Measurements from ENCODE around the gene APOL2.
"Not testable (repeated sequence)": the region's sequence is repeated elsewhere in the genome, so short reads cannot be mapped to it uniquely, and the experiment has no call there.

Gene APOL2

GRCh38 chr22:36239401-36240171, at the start of gene APOL2:
TSS of gene APOL2 (minus strand) at chr22:36239527. CDS start at chr22:36233162, 6,365 bp downstream.
- peak in 2 of 3 experiments; percentile 57 to 60 for DNase-seq (ENCODE audit: low read depth in 2 of 3, low spot score in 2 of 3)

- DNase-seq (ENCODE audit: low read depth in 2 of 3, low spot score in 2 of 3), result no peak
Measured at GRCh38 chr22:36288571-36289405, 49.5 kb upstream of the APOL2 start.

GRCh38 chr22:36287881-36288515, 48.7 kb upstream of the APOL2 start:
- DNase-seq (ENCODE audit: low read depth in 2 of 3, low spot score in 2 of 3), result no peak

- DNase-seq (ENCODE audit: low read depth in 2 of 3, low spot score in 2 of 3), result peak; percentile 35 to 68 (median 64)
Measured at GRCh38 chr22:36286096-36286957, 47.0 kb upstream of the APOL2 start.

GRCh38 chr22:36285545-36285944, 46.2 kb upstream of the APOL2 start:
- DNase-seq (ENCODE audit: low read depth in 2 of 3, low spot score in 2 of 3), result no peak

GRCh38 chr22:36285017-36285416, 45.7 kb upstream of the APOL2 start:
- no peak for DNase-seq (ENCODE audit: low read depth in 2 of 3, low spot score in 2 of 3)

GRCh38 chr22:36284171-36284571, 44.8 kb upstream of the APOL2 start:
- no peak for DNase-seq (ENCODE audit: low read depth in 2 of 3, low spot score in 2 of 3)

GRCh38 chr22:36282328-36282831, 43.1 kb upstream of the APOL2 start:
- no peak for DNase-seq (ENCODE audit: low read depth in 2 of 3, low spot score in 2 of 3)

GRCh38 chr22:36281781-36282327, 42.5 kb upstream of the APOL2 start:
- no peak for DNase-seq (ENCODE audit: low read depth in 2 of 3, low spot score in 2 of 3)

GRCh38 chr22:36280379-36280778, 41.1 kb upstream of the APOL2 start:
- DNase-seq (ENCODE audit: low read depth in 2 of 3, low spot score in 2 of 3), result no peak

- no peak for DNase-seq (ENCODE audit: low read depth in 2 of 3, low spot score in 2 of 3)
Measured at GRCh38 chr22:36279219-36279666, 39.9 kb upstream of the APOL2 start.

- DNase-seq (ENCODE audit: low read depth in 2 of 3, low spot score in 2 of 3), result peak in 2 of 3 experiments; percentile 14 to 50
Measured at GRCh38 chr22:36277482-36278291, 38.4 kb upstream of the APOL2 start.

GRCh38 chr22:36274531-36274930, 35.2 kb upstream of the APOL2 start:
- no peak for DNase-seq (ENCODE audit: low read depth in 2 of 3, low spot score in 2 of 3)

- DNase-seq (ENCODE audit: low read depth in 2 of 3, low spot score in 2 of 3), result not testable (repeated sequence)
Measured at GRCh38 chr22:36271951-36272350, 32.6 kb upstream of the APOL2 start.

GRCh38 chr22:36271231-36271630, 31.9 kb upstream of the APOL2 start:
- not testable (repeated sequence) for DNase-seq (ENCODE audit: low read depth in 2 of 3, low spot score in 2 of 3)

- DNase-seq (ENCODE audit: low read depth in 2 of 3, low spot score in 2 of 3), result no peak
Measured at GRCh38 chr22:36267896-36268485, 28.7 kb upstream of the APOL2 start.

- DNase-seq (ENCODE audit: low read depth in 2 of 3, low spot score in 2 of 3), result no peak
Measured at GRCh38 chr22:36267058-36267457, 27.7 kb upstream of the APOL2 start.

GRCh38 chr22:36263886-36264664, 24.7 kb upstream of the APOL2 start:
- not testable (repeated sequence) for DNase-seq (ENCODE audit: low read depth in 2 of 3, low spot score in 2 of 3)

Measured in activated CD8-positive, alpha-beta memory T cell treated with anti-CD3 and anti-CD28 coated beads for 48 hours (primary cell).